Left ventricle myocardium inferior (tissue), 1 donor: ENCODE data around the gene PTP4A1. TPM values are rescaled to one million over a fixed set of nuclear protein-coding genes. Genes with fewer than 3 reads are reported as not detected.

Source experiments
- DNase-seq: peaks from one replicate; pipeline ENCODE4 v3.0.0-alpha.2; 2020
- H3K27ac ChIP-seq: fragments of 200-600 bp; replicated peaks from 2 replicates; pipeline ENCODE4 v1.8.0; 2021
- H3K27me3 ChIP-seq: fragments of 200-600 bp; 2 replicates; pipeline ENCODE4 v1.8.0; 2021; ENCODE audit warnings: low read depth
- H3K36me3 ChIP-seq: fragments of 200-600 bp; 2 replicates; pipeline ENCODE4 v1.8.0; 2021
- H3K4me1 ChIP-seq: fragments of 200-600 bp; 2 replicates; pipeline ENCODE4 v1.8.0; 2021
- H3K4me3 ChIP-seq: fragments of 200-600 bp; 2 replicates; pipeline ENCODE4 v1.8.0; 2021; ENCODE audit warnings: mild to moderate bottlenecking, moderate library complexity
- H3K9me3 ChIP-seq: fragments of 200-600 bp; replicated peaks from 2 replicates; pipeline ENCODE4 v1.8.0; 2021
- intact Hi-C: fragments of 100-400 bp; cut with micrococcal nuclease; formaldehyde crosslinking; loops from one replicate; pipeline ENCODE4 v1.11.0; 2022
- total RNA-seq: library from RNA; stranded (reverse); fragmentation: NEBNext Ultra II Directional; extraction: Animal tissue kit (Norgen Biotek cat#: 25700); gene quantifications from one replicate; pipeline ENCODE4 v1.2.1, GENCODE V29; 2021
- TF ChIP-seq, protein P1 (sequence below): fragments of 200-600 bp; IDR thresholded peaks from 2 replicates; pipeline ENCODE4 v1.8.0; 2021; ENCODE audit warnings: antibody characterized with exemption, mild to moderate bottlenecking, borderline replicate concordance
- donor health status: DM: no; HTN: yes; CAD: no; lungs with severe emphysema.

The PTP4A1 gene
- total RNA-seq, 1 donor from 2014 or later: 22.3 TPM

DNA sequence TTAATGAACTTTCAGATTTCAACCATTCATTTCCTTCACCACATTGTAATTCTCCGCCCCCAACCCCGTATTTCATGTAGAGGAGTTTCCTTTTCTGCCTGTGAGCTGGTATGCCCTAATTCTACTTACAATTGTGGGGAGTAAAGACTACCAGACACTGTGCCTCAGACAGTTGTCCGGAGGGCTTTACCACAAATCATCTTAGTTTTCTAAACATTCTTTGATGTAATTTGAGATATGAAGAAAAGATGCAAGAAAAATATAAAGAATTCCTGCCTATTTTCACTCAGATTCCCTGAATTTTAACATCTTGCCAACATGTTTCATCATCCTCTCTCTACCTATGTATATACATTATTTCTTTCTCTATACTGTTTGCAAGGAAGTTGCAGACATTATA lies 28.3 kb upstream of the PTP4A1 start:
- Histone ChIP-seq H3K4me3 (no peak overlapping the region), H3K4me1 (no peaks in the 10 kb centered on the region), H3K27ac (no peak overlapping the region), H3K9me3 (no peaks in the 10 kb centered on the region), H3K27me3 (peaks cover 13% of the 10 kb centered on the region), H3K36me3 (no peaks in the 10 kb centered on the region)
- DNase-seq: no peak
- TF ChIP-seq, protein P1, sequence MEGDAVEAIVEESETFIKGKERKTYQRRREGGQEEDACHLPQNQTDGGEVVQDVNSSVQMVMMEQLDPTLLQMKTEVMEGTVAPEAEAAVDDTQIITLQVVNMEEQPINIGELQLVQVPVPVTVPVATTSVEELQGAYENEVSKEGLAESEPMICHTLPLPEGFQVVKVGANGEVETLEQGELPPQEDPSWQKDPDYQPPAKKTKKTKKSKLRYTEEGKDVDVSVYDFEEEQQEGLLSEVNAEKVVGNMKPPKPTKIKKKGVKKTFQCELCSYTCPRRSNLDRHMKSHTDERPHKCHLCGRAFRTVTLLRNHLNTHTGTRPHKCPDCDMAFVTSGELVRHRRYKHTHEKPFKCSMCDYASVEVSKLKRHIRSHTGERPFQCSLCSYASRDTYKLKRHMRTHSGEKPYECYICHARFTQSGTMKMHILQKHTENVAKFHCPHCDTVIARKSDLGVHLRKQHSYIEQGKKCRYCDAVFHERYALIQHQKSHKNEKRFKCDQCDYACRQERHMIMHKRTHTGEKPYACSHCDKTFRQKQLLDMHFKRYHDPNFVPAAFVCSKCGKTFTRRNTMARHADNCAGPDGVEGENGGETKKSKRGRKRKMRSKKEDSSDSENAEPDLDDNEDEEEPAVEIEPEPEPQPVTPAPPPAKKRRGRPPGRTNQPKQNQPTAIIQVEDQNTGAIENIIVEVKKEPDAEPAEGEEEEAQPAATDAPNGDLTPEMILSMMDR: no peak
- intact Hi-C loops: no loop called here

DNA sequence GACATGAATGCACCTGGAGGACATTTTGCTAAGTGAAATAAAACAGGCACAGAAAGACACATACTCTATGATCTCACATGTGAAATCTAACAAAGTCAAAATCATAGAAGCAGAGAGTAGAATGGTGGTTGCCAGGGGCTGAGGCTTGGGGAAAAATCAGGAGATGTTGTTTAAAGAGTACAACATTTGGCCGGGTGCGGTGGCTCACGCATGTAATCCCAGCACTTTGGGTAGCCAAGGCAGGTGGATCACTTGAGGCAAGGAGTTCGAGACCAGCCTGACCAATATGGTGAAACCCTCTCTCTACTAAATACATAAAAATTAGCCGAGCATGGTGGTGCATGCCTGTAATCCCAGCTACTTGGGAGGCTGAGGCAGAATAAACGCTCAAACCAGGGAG lies 26.0 kb upstream of the PTP4A1 start:
- TF ChIP-seq, protein P1: no peak
- Histone ChIP-seq H3K9me3 (no peaks in the 10 kb centered on the region), H3K27me3 (peaks cover 3% of the 10 kb centered on the region), H3K27ac (no peak overlapping the region), H3K4me1 (no peaks in the 10 kb centered on the region), H3K36me3 (no peaks in the 10 kb centered on the region), H3K4me3 (no peak overlapping the region)
- intact Hi-C loops: no loop called here
- no peak for DNase-seq

DNA sequence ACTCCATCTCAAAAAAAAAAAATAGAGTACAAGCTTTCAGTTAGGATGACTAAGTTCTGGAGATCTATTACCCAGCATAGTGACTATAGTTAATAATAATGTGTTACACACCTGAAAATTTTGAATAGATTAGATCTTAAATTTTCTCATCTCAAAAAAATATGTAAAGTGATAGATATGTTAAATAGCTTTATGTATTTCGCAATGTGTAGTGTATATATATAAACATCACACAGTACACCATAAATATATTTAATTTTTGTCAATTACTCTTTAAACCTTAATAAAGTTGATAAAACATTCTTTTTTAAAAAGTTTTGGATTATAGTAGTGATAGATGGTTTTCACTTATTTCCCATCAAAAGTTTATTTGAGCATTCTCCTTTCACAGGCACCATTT lies 25.6 kb upstream of the PTP4A1 start:
- no peaks in the 10 kb centered on the region for H3K36me3 ChIP-seq
- no peaks in the 10 kb centered on the region for H3K4me1 ChIP-seq
- no peak overlapping the region for H3K27ac ChIP-seq
- no peak for DNase-seq
- intact Hi-C loops: no loop called here
- no peak overlapping the region for H3K4me3 ChIP-seq
- TF ChIP-seq, protein P1: no peak
- H3K27me3 ChIP-seq: peaks cover 3% of the 10 kb centered on the region
- H3K9me3 ChIP-seq: no peaks in the 10 kb centered on the region

DNA sequence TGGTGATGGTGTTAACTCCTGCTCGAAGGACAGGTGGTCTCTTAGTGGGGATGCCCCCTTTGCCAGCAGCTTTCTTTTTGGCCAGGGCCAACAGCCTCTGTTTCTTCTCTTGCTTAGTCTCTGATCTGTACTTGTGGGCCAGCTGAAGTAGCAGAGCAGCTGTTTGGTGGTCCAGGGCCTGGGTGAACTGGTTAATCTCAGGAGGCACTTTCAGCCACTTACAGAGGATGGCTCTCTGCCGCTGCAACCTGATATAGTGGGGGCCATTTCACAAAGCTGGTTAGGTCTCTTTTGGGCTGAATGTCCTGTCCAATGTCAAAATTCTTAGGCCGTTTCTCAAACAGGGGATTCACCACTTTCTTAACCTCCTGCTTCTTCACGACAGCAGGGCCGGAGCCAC lies 23.2 kb upstream of the PTP4A1 start:
- no peaks in the 10 kb centered on the region for H3K36me3 ChIP-seq
- peaks cover 3% of the 10 kb centered on the region for H3K27me3 ChIP-seq
- TF ChIP-seq, protein P1: no peak
- H3K4me3 ChIP-seq: no peak overlapping the region
- intact Hi-C loops: no loop called here
- no peaks in the 10 kb centered on the region for H3K9me3 ChIP-seq
- H3K27ac ChIP-seq: no peak overlapping the region
- H3K4me1 ChIP-seq: peaks cover 8% of the 10 kb centered on the region
- no peak for DNase-seq

DNA sequence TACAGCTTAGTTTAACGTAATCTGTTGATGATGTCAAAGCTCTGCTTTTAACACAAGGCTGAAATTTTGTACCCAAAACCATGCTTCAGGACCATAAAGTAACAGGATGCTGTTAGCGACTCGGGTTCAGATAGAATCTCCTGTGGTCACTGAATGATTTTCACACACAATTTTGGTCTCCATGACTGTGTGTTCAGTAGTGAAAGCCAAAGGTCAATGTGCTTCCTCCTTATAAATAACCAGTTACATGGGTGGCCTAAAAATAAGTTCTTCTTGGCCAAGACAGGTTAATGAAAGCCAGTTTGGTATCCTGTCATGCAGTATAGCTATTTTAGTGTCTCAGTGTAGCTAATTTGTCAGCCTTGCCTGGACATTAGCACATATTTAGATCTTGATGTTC lies 19.1 kb upstream of the PTP4A1 start:
- intact Hi-C loops: no loop called here
- Histone ChIP-seq H3K9me3 (no peaks in the 10 kb centered on the region), H3K4me1 (peaks cover 9% of the 10 kb centered on the region), H3K36me3 (no peaks in the 10 kb centered on the region), H3K27ac (peak overlapping the region; percentile 45), H3K4me3 (no peak overlapping the region), H3K27me3 (no peaks in the 10 kb centered on the region)
- TF ChIP-seq, protein P1: no peak
- no peak for DNase-seq

DNA sequence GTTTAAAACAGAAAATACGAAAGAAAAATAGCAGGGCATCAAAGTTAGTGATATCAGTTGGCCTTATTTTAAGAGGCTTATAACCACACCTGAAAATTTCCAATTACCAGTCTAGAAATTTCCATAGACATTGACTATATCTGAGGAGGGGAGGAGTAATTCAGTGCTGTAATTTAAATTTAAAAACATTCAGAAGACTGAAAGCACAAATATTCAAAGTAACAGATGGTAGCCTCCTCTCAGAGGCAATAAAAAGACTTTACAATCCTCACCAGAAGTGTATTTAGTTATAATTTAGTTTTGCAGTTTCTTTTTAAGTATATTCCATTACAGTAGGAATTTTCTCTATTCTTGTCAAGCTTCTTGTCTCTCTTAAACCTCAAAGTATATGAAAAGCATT lies 18.4 kb upstream of the PTP4A1 start:
- intact Hi-C loops: no loop called here
- DNase-seq: no peak
- peak overlapping the region; percentile 45 for H3K27ac ChIP-seq
- no peaks in the 10 kb centered on the region for H3K36me3 ChIP-seq
- H3K27me3 ChIP-seq: no peaks in the 10 kb centered on the region
- H3K4me1 ChIP-seq: peaks cover 9% of the 10 kb centered on the region
- no peak overlapping the region for H3K4me3 ChIP-seq
- TF ChIP-seq, protein P1: no peak
- no peaks in the 10 kb centered on the region for H3K9me3 ChIP-seq
